Measurements from ENCODE around the gene PALS2.

- no peak for TF ChIP-seq CTCF (conservative IDR thresholded peaks at IDR 0.05; ENCODE audit: low read length)
- TF ChIP-seq EZH2phosphoT487 (IDR thresholded peaks at IDR 0.05; ENCODE audit: borderline replicate concordance, low read depth, low read length), result no peak
Observed at GRCh38 chr7:24545215-24545614, 28.0 kb upstream of the PALS2 start.
